Measurements from ENCODE around the gene RAPH1. TPM values are rescaled to one million over a fixed set of nuclear protein-coding genes. Genes with fewer than 3 reads are reported as not detected.
"Not testable (repeated sequence)": the region's sequence is repeated elsewhere in the genome, so short reads cannot be mapped to it uniquely, and the experiment has no call there.

RAPH1 gene
- total RNA-seq, 6 experiments from 2014 or later, result 23.0 to 91.5 (median 53.4) TPM

- Histone ChIP-seq H3K27ac (peak overlapping the region; percentile 5 to 91 (median 13)), H3K4me3 (peak overlapping the region in 1 of 3 donors; percentile 0), H3K36me3 (no peaks in the 10 kb centered on the region), H3K4me1 (peaks cover 0 to 28% (median 8%) of the 10 kb centered on the region in 4 donors), H3K9me3 (no peaks in the 10 kb centered on the region), H3K27me3 (no peaks in the 10 kb centered on the region)
- WGBS (ENCODE audit: insufficient coverage, low coverage, low lambda C conversion rate, missing lambda C conversion rate), result 29% methylated on average over 4 of the region's 4 CpGs
- intact Hi-C loops (cut with DNase I), result no loop called here
- peak; percentile 20 to 41 (median 34) for ATAC-seq
- no peak for DNase-seq
- TF ChIP-seq CTCF (IDR thresholded peaks at IDR 0.05) (no peak), POLR2A (IDR thresholded peaks at IDR 0.05) (no peak)
These were observed 9.3 kb upstream of the RAPH1 start for GRCh38 chr2:203544402-203544801.

GRCh38 chr2:203543898-203544328 lies 8.8 kb upstream of the RAPH1 start:
- DNase-seq (peak; percentile 27 to 63 (median 51)), ATAC-seq (peak; percentile 84 to 91 (median 88))
- no peaks in the 10 kb centered on the region for H3K9me3 ChIP-seq
- no peaks in the 10 kb centered on the region for H3K27me3 ChIP-seq
- whole genome bisulfite sequencing (ENCODE audit: insufficient coverage, low coverage, low lambda C conversion rate, missing lambda C conversion rate), result 20% methylated on average over 8 of the region's 8 CpGs
- TF ChIP-seq POLR2A (IDR thresholded peaks at IDR 0.05) (no peak), CTCF (IDR thresholded peaks at IDR 0.05) (no peak)
- peaks cover 0 to 28% (median 8%) of the 10 kb centered on the region in 4 donors for H3K4me1 ChIP-seq
- peak overlapping the region; percentile 34 to 91 (median 66) for H3K27ac ChIP-seq
- H3K36me3 ChIP-seq, result no peaks in the 10 kb centered on the region
- intact Hi-C loops (cut with DNase I), result no loop called here
- peak overlapping the region in 2 of 3 donors; percentile 0 to 9 for H3K4me3 ChIP-seq

GRCh38 chr2:203540598-203540997 lies 5.5 kb upstream of the RAPH1 start:
- 41% methylated on average over 3 of the region's 3 CpGs for WGBS (ENCODE audit: insufficient coverage, low coverage, low lambda C conversion rate, missing lambda C conversion rate)

GRCh38 chr2:203538237-203538636 lies 3.1 kb upstream of the RAPH1 start:
- peaks cover 0 to 22% (median 7%) of the 10 kb centered on the region in 4 donors for H3K4me1 ChIP-seq
- WGBS (ENCODE audit: insufficient coverage, low coverage, low lambda C conversion rate, missing lambda C conversion rate), result 94% methylated on average over 4 of the region's 4 CpGs
- H3K36me3 ChIP-seq; H3K9me3 ChIP-seq; DNase-seq; intact Hi-C loops (cut with DNase I); H3K4me3 ChIP-seq; H3K27me3 ChIP-seq; ATAC-seq; H3K27ac ChIP-seq: not testable (repeated sequence)

More at GRCh38 chr2:203540598-203540997, 5.5 kb upstream of the RAPH1 start:
- H3K9me3 ChIP-seq; H3K36me3 ChIP-seq; H3K4me3 ChIP-seq; intact Hi-C loops (cut with DNase I); H3K27me3 ChIP-seq: not testable (repeated sequence)
- Histone ChIP-seq H3K27ac (peak overlapping the region in 1 of 3 donors; percentile 45), H3K4me1 (peaks cover 0 to 32% (median 10%) of the 10 kb centered on the region in 4 donors)
- ATAC-seq (peak in 2 of 4 donors; percentile 3 to 10), DNase-seq (peak in 1 of 3 donors; percentile 54)

- H3K36me3 ChIP-seq; H3K9me3 ChIP-seq; ATAC-seq; DNase-seq; intact Hi-C loops (cut with DNase I); H3K27me3 ChIP-seq: not testable (repeated sequence)
- Histone ChIP-seq H3K4me1 (peaks cover 0 to 14% (median 7%) of the 10 kb centered on the region in 4 donors), H3K27ac (peak overlapping the region in 2 of 3 donors; percentile 88 to 92), H3K4me3 (peak overlapping the region in 1 of 3 donors; percentile 99)
- WGBS (ENCODE audit: insufficient coverage, low coverage, low lambda C conversion rate, missing lambda C conversion rate), result 80% methylated on average over 2 of the region's 2 CpGs
These were observed 1.5 kb upstream of the RAPH1 start for GRCh38 chr2:203536586-203536951.

GRCh38 chr2:203535784-203536585 lies 884 bp upstream of the RAPH1 start:
- Histone ChIP-seq H3K4me1 (peaks cover 0 to 20% (median 8%) of the 10 kb centered on the region in 4 donors), H3K27me3 (no peaks in the 10 kb centered on the region), H3K4me3 (peak overlapping the region; percentile 42 to 99 (median 93)), H3K36me3 (no peaks in the 10 kb centered on the region), H3K9me3 (no peaks in the 10 kb centered on the region), H3K27ac (peak overlapping the region; percentile 80 to 92 (median 88))
- peak in 2 of 4 donors; percentile 1 to 2 for ATAC-seq
- TF ChIP-seq CTCF (IDR thresholded peaks at IDR 0.05) (no peak), POLR2A (IDR thresholded peaks at IDR 0.05) (no peak)
- WGBS (ENCODE audit: insufficient coverage, low coverage, low lambda C conversion rate, missing lambda C conversion rate), result 12% methylated on average over 11 of the region's 14 CpGs
- DNase-seq, result no peak
- intact Hi-C loops (cut with DNase I), result no loop called here
